SK-N-SH (cell line): ENCODE data around the gene ZNF366. TPM values are rescaled to one million over a fixed set of nuclear protein-coding genes. Genes with fewer than 3 reads are reported as not detected.

ENCODE experiments used
- CTCF ChIA-PET: fragments of 300-600, 350-600 bp; formaldehyde crosslinking; extraction: SDS; loops from one replicate; lab custom pipeline; 2021; lab: Yijun Ruan, JAX
- POLR2A ChIA-PET: fragments of 350-600 bp; sonication (Branson Sonifier 250); formaldehyde crosslinking; extraction: SDS; loops from one replicate; lab custom pipeline; 2020; ENCODE audit warnings: antibody characterized with exemption, inconsistent platforms; lab: Yijun Ruan, JAX
- DNase-seq: peaks from one replicate; pipeline ENCODE4 v3.0.0; 2012
- H2AFZ ChIP-seq: fragments of 200-600 bp; sonication (generic); 2 replicates; pipeline ENCODE4 v1.8.1; 2016; ENCODE audit warnings: antibody characterized with exemption, mild to moderate bottlenecking, low read depth
- H3F3A ChIP-seq: fragments of 200-600 bp; sonication (generic); replicated peaks from 2 replicates; pipeline ENCODE3; 2016; ENCODE audit warnings: antibody characterized with exemption, mild to moderate bottlenecking; ENCODE audit not compliant: insufficient read depth
- H3K27ac ChIP-seq, 2 experiments: fragments of 200-500 bp in 1 of 2; fragments of 200-600 bp in 1 of 2; sonication (Bioruptor generic) in 1 of 2; sonication (generic), shearing (Covaris generic) in 1 of 2; 2 replicates each; pipeline versions ENCODE4 v1.5.1 to v1.6.1; 2014 to 2016; ENCODE audit warnings: low read depth in 2 of 2, inconsistent platforms in 1 of 2, low read length in 1 of 2, mild to moderate bottlenecking in 1 of 2, mixed read lengths in 1 of 2
- H3K27me3 ChIP-seq: fragments of 200-600 bp; sonication (generic), shearing (Covaris generic); 2 replicates; pipeline ENCODE4 v1.6.1; 2016; ENCODE audit warnings: mixed run types; ENCODE audit not compliant: insufficient read depth
- H3K36me3 ChIP-seq, 2 experiments: fragments of 200-500 bp in 1 of 2; fragments of 200-600 bp in 1 of 2; sonication (Bioruptor generic) in 1 of 2; sonication (generic) in 1 of 2; replicated peaks in 1 of 2; 2 replicates each; pipeline versions ENCODE3 to v1.5.1; 2014 to 2016; ENCODE audit warnings: low read length in 1 of 2, mild to moderate bottlenecking in 1 of 2; ENCODE audit not compliant: insufficient read depth in 2 of 2, control insufficient read depth in 1 of 2
- H3K4me1 ChIP-seq, 2 experiments: fragments of 200-500 bp in 1 of 2; fragments of 200-600 bp in 1 of 2; sonication (Bioruptor generic) in 1 of 2; sonication (generic), shearing (Covaris generic) in 1 of 2; 2 replicates each; pipeline versions ENCODE4 v1.5.1 to v1.6.1; 2014 to 2016; ENCODE audit warnings: low read depth in 1 of 2, low read length in 1 of 2, mixed run types in 1 of 2; ENCODE audit not compliant: insufficient read depth in 2 of 2, control insufficient read depth in 1 of 2
- H3K4me2 ChIP-seq: fragments of 200-600 bp; sonication (generic), shearing (Covaris generic); 2 replicates; pipeline ENCODE4 v1.6.1; 2017; ENCODE audit warnings: mixed run types
- H3K4me3 ChIP-seq, 2 experiments: fragments of 200-500 bp in 1 of 2; fragments of 200-600 bp in 1 of 2; sonication (Bioruptor generic) in 1 of 2; sonication (generic), shearing (Covaris generic) in 1 of 2; 2 replicates each; pipeline versions ENCODE4 v1.5.1 to v1.8.1; 2014 to 2016; ENCODE audit warnings: low read depth in 2 of 2, inconsistent platforms in 1 of 2, low read length in 1 of 2, mild to moderate bottlenecking in 1 of 2, mixed read lengths in 1 of 2, moderate library complexity in 1 of 2
- H3K79me2 ChIP-seq: fragments of 200-600 bp; sonication (generic); 2 replicates; pipeline ENCODE4 v1.8.1; 2017; ENCODE audit warnings: mild to moderate bottlenecking; ENCODE audit not compliant: insufficient read depth
- H3K9ac ChIP-seq: fragments of 200-600 bp; sonication (generic); 2 replicates; pipeline ENCODE4 v1.6.1; 2017; ENCODE audit warnings: mixed run types
- H3K9me2 ChIP-seq: fragments of 200-600 bp; sonication (generic); 2 replicates; pipeline ENCODE4 v1.6.1; 2017; ENCODE audit warnings: mixed run types
- H3K9me3 ChIP-seq: fragments of 200-600 bp; sonication (generic); 2 replicates; pipeline ENCODE4 v1.6.1; 2017; ENCODE audit warnings: mixed run types, mild to moderate bottlenecking, moderate library complexity
- H4K20me1 ChIP-seq: fragments of 200-600 bp; sonication (generic); 2 replicates; pipeline ENCODE4 v1.6.1; 2017; ENCODE audit warnings: mild to moderate bottlenecking, mixed run types; ENCODE audit not compliant: insufficient read depth
- CHD2 ChIP-seq: fragments of 150-350 bp; IDR thresholded peaks from 2 replicates; pipeline ENCODE4 v1.6.1; 2018; ENCODE audit warnings: low read length; ENCODE audit not compliant: partially characterized antibody
- CTCF ChIP-seq: fragments of 200-600 bp; sonication (generic); IDR thresholded peaks from 2 replicates; pipeline ENCODE4 v1.6.1; 2017; ENCODE audit warnings: antibody characterized with exemption, mild to moderate bottlenecking, moderate library complexity
- EZH2phosphoT487 ChIP-seq: fragments of 200-600 bp; sonication (generic); IDR thresholded peaks from 2 replicates; pipeline ENCODE4 v1.6.1; 2017; ENCODE audit warnings: low read depth, mixed run types, mild to moderate bottlenecking, antibody characterized with exemption, moderate library complexity, borderline replicate concordance
- FOSL2 ChIP-seq: IDR thresholded peaks from 2 replicates; pipeline ENCODE4 v1.4.0; 2012; ENCODE audit warnings: low read depth, mild to moderate bottlenecking, moderate library complexity, borderline replicate concordance
- FOXJ3 ChIP-seq: sonication (generic); formaldehyde crosslinking; IDR thresholded peaks from 2 replicates; pipeline ENCODE4 v1.5.1; 2020; ENCODE audit warnings: mild to moderate bottlenecking, missing genetic modification reagents
- GATA2 ChIP-seq: sonication (generic); formaldehyde crosslinking; IDR thresholded peaks from 2 replicates; pipeline ENCODE4 v1.5.0; 2020; ENCODE audit warnings: mild to moderate bottlenecking, missing genetic modification reagents
- IRF3 ChIP-seq: fragments of 150-350 bp; IDR thresholded peaks from 2 replicates; pipeline ENCODE4 v1.6.1; 2016; ENCODE audit warnings: mild to moderate bottlenecking, low read depth, low read length
- MAX ChIP-seq: IDR thresholded peaks from 2 replicates; pipeline ENCODE4 v1.4.0; 2012; ENCODE audit warnings: low read depth
- MEF2A ChIP-seq: IDR thresholded peaks from 2 replicates; pipeline ENCODE4 v1.4.0; 2012; ENCODE audit warnings: low read depth, borderline replicate concordance
- POLR2AphosphoS5 ChIP-seq: IDR thresholded peaks from 2 replicates; pipeline ENCODE4 v1.6.1; 2012; ENCODE audit warnings: low read depth, low read length
- RAD21 ChIP-seq: IDR thresholded peaks from 2 replicates; pipeline ENCODE4 v1.6.1; 2012; ENCODE audit warnings: mild to moderate bottlenecking, low read length
- REST ChIP-seq: IDR thresholded peaks from 2 replicates; pipeline ENCODE4 v1.6.1; 2012; ENCODE audit warnings: mild to moderate bottlenecking, low read depth, low read length, moderate library complexity
- RFX5 ChIP-seq: IDR thresholded peaks from 2 replicates; pipeline ENCODE4 v1.6.1; 2012; ENCODE audit warnings: mild to moderate bottlenecking, improper control_type of control experiment, low read length
- SIN3A ChIP-seq: IDR thresholded peaks from 2 replicates; pipeline ENCODE4 v1.6.1; 2012; ENCODE audit warnings: low read depth, mild to moderate bottlenecking, low read length, moderate library complexity, borderline replicate concordance
- SMC3 ChIP-seq: IDR thresholded peaks from 2 replicates; pipeline ENCODE4 v1.6.1; 2012; ENCODE audit warnings: low read depth, low read length, improper control_type of control experiment
- TAF1 ChIP-seq: IDR thresholded peaks from 2 replicates; pipeline ENCODE4 v1.6.1; 2012; ENCODE audit warnings: low read depth, mild to moderate bottlenecking, low read length, moderate library complexity, borderline replicate concordance
- TCF12 ChIP-seq: IDR thresholded peaks from 2 replicates; pipeline ENCODE4 v1.4.0; 2012
- USF1 ChIP-seq: IDR thresholded peaks from 2 replicates; pipeline ENCODE4 v1.4.0; 2012; ENCODE audit warnings: low read depth, borderline replicate concordance
- YY1 ChIP-seq: IDR thresholded peaks from 2 replicates; pipeline ENCODE4 v1.4.0; 2012; ENCODE audit warnings: low read depth, mild to moderate bottlenecking
- ZBTB33 ChIP-seq: IDR thresholded peaks from 2 replicates; pipeline ENCODE4 v1.4.0; 2012; ENCODE audit warnings: low read depth, borderline replicate concordance
- polyA plus RNA-seq, 3 experiments: library from polyadenylated mRNA; depleted of rRNA; stranded (reverse); fragments of >200 nt; gene quantifications; 2 replicates each; pipeline ENCODE4 v1.2.3, GENCODE V29; 2012

ZNF366 gene
- polyA plus RNA-seq, 1 of the 3 experiments (the other 2 are of a cell fraction): not detected

- Histone ChIP-seq H3K27ac (no peak overlapping the region), H3K4me1 (no peaks in the 10 kb centered on the region), H3K4me3 (no peak overlapping the region), H3K9ac (no peak overlapping the region), H3K79me2 (no peaks in the 10 kb centered on the region), H3K9me3 (0 out of 2 replicates have a peak, but pooled peaks cover 3% of the 10 kb centered on the region), H3K27me3 (no peaks in the 10 kb centered on the region), H2AFZ (no peak overlapping the region), H3F3A (no peaks in the 10 kb centered on the region), H4K20me1 (no peaks in the 10 kb centered on the region), H3K9me2 (no peaks in the 10 kb centered on the region), H3K4me2 (no peak overlapping the region), H3K36me3 (no peaks in the 10 kb centered on the region)
- CTCF ChIA-PET: no interaction called here
- POLR2A ChIA-PET: no interaction called here
- no peak for DNase-seq
- TF ChIP-seq EZH2phosphoT487: no peak
- TF ChIP-seq CTCF: no peak
- TF ChIP-seq ZBTB33: no peak
- no peak for TF ChIP-seq SIN3A
- no peak for TF ChIP-seq TAF1
- TF ChIP-seq CHD2: no peak
- TF ChIP-seq RAD21: no peak
- TF ChIP-seq YY1: no peak
- no peak for TF ChIP-seq FOSL2
- TF ChIP-seq REST: no peak
- TF ChIP-seq RFX5: no peak
- no peak for TF ChIP-seq SMC3
- no peak for TF ChIP-seq MEF2A
- TF ChIP-seq USF1: no peak
- no peak for TF ChIP-seq FOXJ3
- TF ChIP-seq POLR2AphosphoS5: no peak
- no peak for TF ChIP-seq TCF12
- TF ChIP-seq MAX: no peak
- TF ChIP-seq GATA2 (CRISPR knock-in tag): no peak
- no peak for TF ChIP-seq IRF3
Observed at GRCh38 chr5:72519111-72519510, 11.9 kb upstream of the ZNF366 start.
